ENCODE measurements around the gene DOK3. TPM values are rescaled to one million over a fixed set of nuclear protein-coding genes. Genes with fewer than 3 reads are reported as not detected.

DOK3 gene
- polyA plus RNA-seq, 1 donor from 2014 or later = 5.5 TPM

GRCh38 chr5:177539411-177539810 lies 29.8 kb upstream of the DOK3 start:
- Histone ChIP-seq H3K36me3 (ENCODE audit: insufficient read depth, low read length) (peaks cover 12% of the 10 kb centered on the region), H4K20me1 (ENCODE audit: insufficient read depth) (no peaks in the 10 kb centered on the region), H3K4me3 (ENCODE audit: low read length) (no peak overlapping the region), H3K4me2 (ENCODE audit: low read length) (no peak overlapping the region), H3F3A (ENCODE audit: insufficient read depth, low read length, poor library complexity, severe bottlenecking) (no peaks in the 10 kb centered on the region), H3K79me2 (replicated peaks; ENCODE audit: insufficient read depth, low read length) (peaks cover 14% of the 10 kb centered on the region), H3K27ac (ENCODE audit: low read length) (no peak overlapping the region), H3K9me2 (ENCODE audit: insufficient read depth, low read length) (no peaks in the 10 kb centered on the region), H3K9me3 (ENCODE audit: low read length) (no peaks in the 10 kb centered on the region), H2AFZ (ENCODE audit: low read depth, low read length) (no peak overlapping the region), H3K9ac (ENCODE audit: low read length) (no peak overlapping the region), H3K27me3 (ENCODE audit: insufficient read depth, low read depth, low read length) (no peaks in the 10 kb centered on the region)
- TF ChIP-seq EZH2 (IDR thresholded peaks at IDR 0.05; ENCODE audit: borderline replicate concordance, insufficient read depth, low read length, poor library complexity, severe bottlenecking) = no peak

- Histone ChIP-seq H4K20me1 (ENCODE audit: insufficient read depth) (no peaks in the 10 kb centered on the region), H3K79me2 (replicated peaks; ENCODE audit: insufficient read depth, low read length) (peaks cover 9% of the 10 kb centered on the region)
These were observed 29.2 kb upstream of the DOK3 start for GRCh38 chr5:177538876-177539275.

GRCh38 chr5:177537389-177538361 lies 28.0 kb upstream of the DOK3 start:
- peaks cover 8% of the 10 kb centered on the region for H3K36me3 ChIP-seq (ENCODE audit: insufficient read depth, low read length)
- H3K9ac ChIP-seq (ENCODE audit: low read length) = no peak overlapping the region
- H4K20me1 ChIP-seq (ENCODE audit: insufficient read depth) = no peaks in the 10 kb centered on the region
- H3K27me3 ChIP-seq (ENCODE audit: insufficient read depth, low read depth, low read length) = no peaks in the 10 kb centered on the region
- no peaks in the 10 kb centered on the region for H3F3A ChIP-seq (ENCODE audit: insufficient read depth, low read length, poor library complexity, severe bottlenecking)
- no peak overlapping the region for H3K27ac ChIP-seq (ENCODE audit: low read length)
- TF ChIP-seq MXI1 (conservative IDR thresholded peaks at IDR 0.05; ENCODE audit: poor library complexity, severe bottlenecking) (no peak), SMC3 (conservative IDR thresholded peaks at IDR 0.05; ENCODE audit: poor library complexity) (no peak), CTCF (IDR thresholded peaks at IDR 0.05; ENCODE audit: poor library complexity, severe bottlenecking) (no peak), EP300 (conservative IDR thresholded peaks at IDR 0.05; ENCODE audit: poor library complexity, severe bottlenecking) (no peak), POLR2AphosphoS5 (IDR thresholded peaks at IDR 0.05) (no peak), EZH2 (IDR thresholded peaks at IDR 0.05; ENCODE audit: borderline replicate concordance, insufficient read depth, low read length, poor library complexity, severe bottlenecking) (no peak), TAF1 (IDR thresholded peaks at IDR 0.05; ENCODE audit: low read depth) (no peak), REST (IDR thresholded peaks at IDR 0.05; ENCODE audit: borderline replicate concordance) (no peak), RAD21 (conservative IDR thresholded peaks at IDR 0.05) (no peak)
- no peak overlapping the region for H2AFZ ChIP-seq (ENCODE audit: low read depth, low read length)
- H3K4me2 ChIP-seq (ENCODE audit: low read length) = no peak overlapping the region
- H3K9me2 ChIP-seq (ENCODE audit: insufficient read depth, low read length) = no peaks in the 10 kb centered on the region
- no peaks in the 10 kb centered on the region for H3K9me3 ChIP-seq (ENCODE audit: low read length)
- H3K79me2 ChIP-seq (replicated peaks; ENCODE audit: insufficient read depth, low read length) = peaks cover 9% of the 10 kb centered on the region
- H3K4me3 ChIP-seq (ENCODE audit: low read length) = no peak overlapping the region

More at GRCh38 chr5:177538876-177539275, 29.2 kb upstream of the DOK3 start:
- no peaks in the 10 kb centered on the region for H3K9me3 ChIP-seq (ENCODE audit: low read length)
- H2AFZ ChIP-seq (ENCODE audit: low read depth, low read length) = no peak overlapping the region
- no peak overlapping the region for H3K4me2 ChIP-seq (ENCODE audit: low read length)
- peaks cover 12% of the 10 kb centered on the region for H3K36me3 ChIP-seq (ENCODE audit: insufficient read depth, low read length)
- no peak overlapping the region for H3K4me3 ChIP-seq (ENCODE audit: low read length)
- H3F3A ChIP-seq (ENCODE audit: insufficient read depth, low read length, poor library complexity, severe bottlenecking) = no peaks in the 10 kb centered on the region
- TF ChIP-seq POLR2AphosphoS5 (IDR thresholded peaks at IDR 0.05) = no peak
- TF ChIP-seq EZH2 (IDR thresholded peaks at IDR 0.05; ENCODE audit: borderline replicate concordance, insufficient read depth, low read length, poor library complexity, severe bottlenecking) = no peak
- TF ChIP-seq RAD21 (conservative IDR thresholded peaks at IDR 0.05) = no peak
- no peak overlapping the region for H3K27ac ChIP-seq (ENCODE audit: low read length)
- no peaks in the 10 kb centered on the region for H3K9me2 ChIP-seq (ENCODE audit: insufficient read depth, low read length)
- H3K9ac ChIP-seq (ENCODE audit: low read length) = no peak overlapping the region
- H3K27me3 ChIP-seq (ENCODE audit: insufficient read depth, low read depth, low read length) = no peaks in the 10 kb centered on the region

Data from neural cell (in vitro differentiated cells).